GM19452 (cell line): ENCODE measurements around the gene SH3BGRL2.

Source experiments
- ATAC-seq: cut with Tn5 transposase; IDR thresholded peaks from one replicate; pipeline ENCODE4 v1.9.1; 2021; ENCODE audit not compliant: unreplicated experiment

The SH3BGRL2 gene

GRCh38 chr6:79694623-79695343 is 63.7 kb downstream of the SH3BGRL2 start:
- ATAC-seq: no peak

- no peak for ATAC-seq
Observed at GRCh38 chr6:79697430-79697829, 66.3 kb downstream of the SH3BGRL2 start.

GRCh38 chr6:79699606-79700005 is 68.5 kb downstream of the SH3BGRL2 start:
- no peak for ATAC-seq

- no peak for ATAC-seq
Observed at GRCh38 chr6:79702691-79703090, 71.6 kb downstream of the SH3BGRL2 start.

- ATAC-seq: no peak
Observed at GRCh38 chr6:79704200-79704599, 73.1 kb downstream of the SH3BGRL2 start.

GRCh38 chr6:79705456-79705995 is 74.4 kb downstream of the SH3BGRL2 start:
- no peak for ATAC-seq

- ATAC-seq: no peak
Observed at GRCh38 chr6:79706527-79706926, 75.4 kb downstream of the SH3BGRL2 start.

- ATAC-seq: no peak
Observed at GRCh38 chr6:79707621-79708020, 76.5 kb downstream of the SH3BGRL2 start.

GRCh38 chr6:79708095-79708791 is 77.1 kb downstream of the SH3BGRL2 start:
- ATAC-seq: no peak

- no peak for ATAC-seq
Observed at GRCh38 chr6:79710127-79710526, 79.0 kb downstream of the SH3BGRL2 start.

GRCh38 chr6:79711167-79711566 is 80.0 kb downstream of the SH3BGRL2 start:
- ATAC-seq: no peak

GRCh38 chr6:79712144-79712543 is 81.0 kb downstream of the SH3BGRL2 start:
- ATAC-seq: no peak

GRCh38 chr6:79712616-79713135 is 81.5 kb downstream of the SH3BGRL2 start:
- no peak for ATAC-seq

- ATAC-seq: no peak
Observed at GRCh38 chr6:79713701-79714322, 82.7 kb downstream of the SH3BGRL2 start.

GRCh38 chr6:79717989-79718388 is 86.9 kb downstream of the SH3BGRL2 start:
- ATAC-seq: no peak

GRCh38 chr6:79718509-79719247 is 87.5 kb downstream of the SH3BGRL2 start:
- no peak for ATAC-seq

GRCh38 chr6:79719248-79719960 is 88.3 kb downstream of the SH3BGRL2 start:
- no peak for ATAC-seq

GRCh38 chr6:79724816-79725215 is 93.7 kb downstream of the SH3BGRL2 start:
- ATAC-seq: no peak

GRCh38 chr6:79731471-79731870 is 100.3 kb downstream of the SH3BGRL2 start:
- no peak for ATAC-seq

GRCh38 chr6:79733388-79733787 is 102.3 kb downstream of the SH3BGRL2 start:
- ATAC-seq: no peak
